Endodermal cell (in vitro differentiated cells): Measurements from ENCODE around the gene KIF25. TPM values are rescaled to one million over a fixed set of nuclear protein-coding genes. Genes with fewer than 3 reads are reported as not detected.
"Not testable (repeated sequence)": the region's sequence is repeated elsewhere in the genome, so short reads cannot be mapped to it uniquely, and the experiment has no call there.

Experiments
- DNase-seq: peaks from one replicate; pipeline ENCODE4 v3.0.0-alpha.2; 2017
- H3K27ac ChIP-seq: 2 replicates; pipeline ENCODE4 v1.5.1; 2013; ENCODE audit warnings: mild to moderate bottlenecking, low read depth, low read length, moderate library complexity
- H3K27me3 ChIP-seq: 2 replicates; pipeline ENCODE4 v1.6.1; 2013; ENCODE audit warnings: mild to moderate bottlenecking, low read length, moderate library complexity; ENCODE audit not compliant: insufficient read depth, control insufficient read depth, poor library complexity, severe bottlenecking
- H3K36me3 ChIP-seq: 2 replicates; pipeline ENCODE4 v1.7.0; 2013; ENCODE audit warnings: mild to moderate bottlenecking, low read length, moderate library complexity; ENCODE audit not compliant: control insufficient read depth, insufficient read depth
- H3K4me1 ChIP-seq: one replicate; pipeline ENCODE4 v1.7.0; 2013; ENCODE audit warnings: low read length; ENCODE audit not compliant: control insufficient read depth, insufficient read depth
- H3K4me3 ChIP-seq: 2 replicates; pipeline ENCODE4 v1.5.1; 2013; ENCODE audit warnings: mild to moderate bottlenecking, low read length, moderate library complexity
- H3K9ac ChIP-seq: 2 replicates; pipeline ENCODE4 v1.6.1; 2013; ENCODE audit warnings: mild to moderate bottlenecking, low read length, moderate library complexity; ENCODE audit not compliant: poor library complexity, severe bottlenecking; ENCODE audit errors: extremely low read depth
- H3K9me3 ChIP-seq: 2 replicates; pipeline ENCODE4 v1.6.1; 2013; ENCODE audit warnings: mild to moderate bottlenecking, low read length, moderate library complexity; ENCODE audit not compliant: control insufficient read depth
- H3K27ac Mint-ChIP-seq: 2 replicates; pipeline ENCODE4 v1.8.0; 2020; ENCODE audit warnings: mixed read lengths
- H3K27me3 Mint-ChIP-seq: 2 replicates; pipeline ENCODE4 v1.8.0; 2021; ENCODE audit warnings: mild to moderate bottlenecking, mixed read lengths; ENCODE audit not compliant: insufficient read depth
- H3K36me3 Mint-ChIP-seq: 2 replicates; pipeline ENCODE4 v1.8.0; 2020; ENCODE audit warnings: low read depth, mixed read lengths
- H3K4me1 Mint-ChIP-seq: 2 replicates; pipeline ENCODE4 v1.8.0; 2020; ENCODE audit warnings: mixed read lengths
- H3K4me3 Mint-ChIP-seq: 2 replicates; pipeline ENCODE4 v1.8.0; 2020; ENCODE audit warnings: mild to moderate bottlenecking, moderate library complexity, mixed read lengths
- H3K9me3 Mint-ChIP-seq: 2 replicates; pipeline ENCODE4 v1.8.0; 2020; ENCODE audit warnings: mild to moderate bottlenecking, mixed read lengths
- CTCF ChIP-seq: fragments of 200-600 bp; sonication (generic); conservative IDR thresholded peaks from 2 replicates; pipeline ENCODE4 v1.5.0; 2021; ENCODE audit warnings: antibody characterized with exemption, mild to moderate bottlenecking
- WGBS, 2 experiments: methylation state at CpG; one replicate each; pipeline versions ENCODE4 v1.1.5 to v1.1.7; 2013; ENCODE audit warnings: missing lambda C conversion rate in 2 of 2, mixed read lengths in 1 of 2; ENCODE audit not compliant: insufficient coverage in 1 of 2, insufficient read length in 1 of 2; 5-methylcytosine and 5-hydroxymethylcytosine counted together
- total RNA-seq, 2 donors: library from RNA; stranded (reverse); fragmentation: NEBNext Ultra II Directional in 1 of 2; extraction: Animal tissue kit (Norgen Biotek cat#: 25700) in 1 of 2; gene quantifications; 2 replicates in 1 of 2; 3 replicates in 1 of 2; pipeline ENCODE4 v1.2.1, GENCODE V29; 2021

Gene KIF25
- total RNA-seq, 2 donors from 2014 or later: 1.3 TPM; not detected in 1

GRCh38 chr6:167975458-167975857 lies 22.0 kb upstream of the KIF25 start:
- H3K27ac Mint-ChIP-seq: no peak overlapping the region
- peaks cover 21% of the 10 kb centered on the region for H3K36me3 Mint-ChIP-seq
- Histone ChIP-seq H3K27me3 (no peaks in the 10 kb centered on the region), H3K9ac (no peak overlapping the region), H3K4me1 (peaks cover 13% of the 10 kb centered on the region), H3K27ac (no peak overlapping the region), H3K4me3 (no peak overlapping the region), H3K9me3 (peaks cover 24% of the 10 kb centered on the region), H3K36me3 (peaks cover 17% of the 10 kb centered on the region)
- H3K27me3 Mint-ChIP-seq: no peaks in the 10 kb centered on the region
- H3K4me3 Mint-ChIP-seq: no peak overlapping the region
- WGBS, 2 experiments: 90 to 95% methylated on average over 16 to 19 of the region's 19 CpGs
- no peak for TF ChIP-seq CTCF
- DNase-seq: no peak
- H3K9me3 Mint-ChIP-seq: peaks cover 30% of the 10 kb centered on the region
- peaks cover 27% of the 10 kb centered on the region for H3K4me1 Mint-ChIP-seq

GRCh38 chr6:167976116-167976657 lies 21.3 kb upstream of the KIF25 start:
- not testable (repeated sequence) for H3K4me3 ChIP-seq, H3K4me3 Mint-ChIP-seq, H3K9ac ChIP-seq, H3K27ac Mint-ChIP-seq, H3K27ac ChIP-seq, H3K27me3 ChIP-seq, DNase-seq, H3K27me3 Mint-ChIP-seq
- Histone ChIP-seq H3K4me1 (peaks cover 13% of the 10 kb centered on the region), H3K36me3 (peaks cover 12% of the 10 kb centered on the region), H3K9me3 (peaks cover 24% of the 10 kb centered on the region)
- Mint-ChIP-seq H3K9me3 (peaks cover 35% of the 10 kb centered on the region), H3K4me1 (peaks cover 31% of the 10 kb centered on the region), H3K36me3 (peaks cover 18% of the 10 kb centered on the region)

- no peak for DNase-seq
- Mint-ChIP-seq H3K27ac (no peak overlapping the region), H3K27me3 (no peaks in the 10 kb centered on the region), H3K9me3 (peaks cover 35% of the 10 kb centered on the region), H3K4me1 (peaks cover 31% of the 10 kb centered on the region), H3K36me3 (peaks cover 18% of the 10 kb centered on the region), H3K4me3 (no peak overlapping the region)
- TF ChIP-seq CTCF: no peak
- Histone ChIP-seq H3K9ac (no peak overlapping the region), H3K36me3 (peaks cover 6% of the 10 kb centered on the region), H3K27me3 (no peaks in the 10 kb centered on the region), H3K27ac (no peak overlapping the region), H3K4me3 (no peak overlapping the region), H3K4me1 (peaks cover 13% of the 10 kb centered on the region), H3K9me3 (peaks cover 26% of the 10 kb centered on the region)
- WGBS, 2 experiments: 93 to 98% methylated on average over 18 to 27 of the region's 27 CpGs
Measured at GRCh38 chr6:167976708-167977107, 20.8 kb upstream of the KIF25 start.
